Testis (tissue), 3 donors: Measurements from ENCODE around the gene SMYD3. TPM values are rescaled to one million over a fixed set of nuclear protein-coding genes. Genes with fewer than 3 reads are reported as not detected.

Experiments used
- DNase-seq: peaks from one replicate; pipeline ENCODE4 v3.0.0-alpha.2; 2019
- H3K27ac ChIP-seq, 2 donors: fragments of 200-600 bp; sonication (generic); one replicate each; pipeline ENCODE4 v1.5.1; 2019
- H3K27me3 ChIP-seq: fragments of 200-600 bp; sonication (generic); one replicate; pipeline ENCODE4 v1.5.1; 2019
- H3K36me3 ChIP-seq: fragments of 200-600 bp; sonication (generic); one replicate; pipeline ENCODE4 v1.5.1; 2017; ENCODE audit warnings: low read depth; ENCODE audit errors: missing control alignments
- H3K4me1 ChIP-seq: fragments of 200-600 bp; sonication (generic); one replicate; pipeline ENCODE4 v1.5.1; 2019
- H3K4me3 ChIP-seq, 2 donors: fragments of 200-600 bp; sonication (generic); one replicate each; pipeline ENCODE4 v1.5.1; 2017 to 2019
- H3K9me3 ChIP-seq: fragments of 200-600 bp; sonication (generic); one replicate; pipeline ENCODE4 v1.5.1; 2017
- CTCF ChIP-seq, 3 experiments: fragments of 450-650 bp in 2 of 3; fragments of 200-600 bp in 1 of 3; sonication (generic) in 1 of 3; IDR thresholded peaks; one replicate each; pipeline ENCODE4 v1.5.1; 2016 to 2019; ENCODE audit warnings: antibody characterized with exemption in 3 of 3, mild to moderate bottlenecking in 2 of 3, moderate library complexity in 1 of 3
- POLR2A ChIP-seq: fragments of 450-650 bp; IDR thresholded peaks from one replicate; pipeline ENCODE4 v1.6.1; 2017; ENCODE audit warnings: antibody characterized with exemption, mild to moderate bottlenecking, moderate library complexity
- WGBS, 2 donors: methylation state at CpG; one replicate each; pipeline ENCODE4 v1.1.5; 2018; 5-methylcytosine and 5-hydroxymethylcytosine counted together
- intact Hi-C: fragments of 100-400 bp; cut with DNase I; formaldehyde crosslinking; loops from one replicate; pipeline ENCODE4 v1.15.1; 2023; ENCODE audit warnings: low total_unique reads
- polyA plus RNA-seq: library from polyadenylated mRNA; stranded (reverse); fragments of 350-450 nt; fragmentation: Illumina TruSeq; extraction: RNeasy Lipid Tissue Mini Kit (QIAGEN cat#74804); gene quantifications from one replicate; pipeline ENCODE4 v1.2.3, GENCODE V29; 2014; ENCODE audit warnings: low read depth, low replicate concordance; ENCODE audit not compliant: insufficient read depth
- total RNA-seq, 2 donors: library from RNA; depleted of rRNA; stranded (reverse); fragments of >200 nt; gene quantifications; one replicate each; pipeline ENCODE4 v1.2.3, GENCODE V29; 2016

The SMYD3 gene
- total and polyA plus RNA-seq, 3 donors from 2014 or later = 23.0 to 38.8 (median 38.7) TPM

- no peak for TF ChIP-seq POLR2A
- no peak for TF ChIP-seq CTCF (IDR thresholded peaks at IDR 0.05)
- H3K27me3 ChIP-seq = no peaks in the 10 kb centered on the region
- H3K27ac ChIP-seq = no peak overlapping the region
- WGBS, 2 donors = 98% methylated on average over 3 of the region's 3 CpGs
- intact Hi-C loops = no loop called here
- H3K9me3 ChIP-seq = no peaks in the 10 kb centered on the region
- no peaks in the 10 kb centered on the region for H3K4me1 ChIP-seq
- no peak for DNase-seq
- no peak overlapping the region for H3K4me3 ChIP-seq
- no peaks in the 10 kb centered on the region for H3K36me3 ChIP-seq
Observed at GRCh38 chr1:246189126-246189525, 318.0 kb downstream of the SMYD3 start.

- Histone ChIP-seq H3K36me3 (no peaks in the 10 kb centered on the region), H3K27ac (no peak overlapping the region), H3K4me3 (no peak overlapping the region), H3K9me3 (no peaks in the 10 kb centered on the region), H3K4me1 (no peaks in the 10 kb centered on the region), H3K27me3 (no peaks in the 10 kb centered on the region)
- WGBS, 2 donors = 87 to 89% methylated on average over 10 of the region's 10 CpGs
- DNase-seq = no peak
- intact Hi-C loops = no loop called here
- TF ChIP-seq CTCF (IDR thresholded peaks at IDR 0.05) (no peak), POLR2A (no peak)
Observed at GRCh38 chr1:246187834-246188372, 319.2 kb downstream of the SMYD3 start.

- Histone ChIP-seq H3K4me1 (no peaks in the 10 kb centered on the region), H3K27me3 (no peaks in the 10 kb centered on the region), H3K27ac (no peak overlapping the region), H3K36me3 (no peaks in the 10 kb centered on the region), H3K4me3 (no peak overlapping the region), H3K9me3 (no peaks in the 10 kb centered on the region)
- intact Hi-C loops = no loop called here
- WGBS, 2 donors = 80 to 84% methylated on average over 1 of the region's 1 CpG
- no peak for TF ChIP-seq POLR2A
- no peak for TF ChIP-seq CTCF (IDR thresholded peaks at IDR 0.05)
- no peak for DNase-seq
Observed at GRCh38 chr1:246184503-246184902, 322.6 kb downstream of the SMYD3 start.

- Histone ChIP-seq H3K4me3 (no peak overlapping the region), H3K9me3 (no peaks in the 10 kb centered on the region), H3K27ac (no peak overlapping the region), H3K36me3 (no peaks in the 10 kb centered on the region), H3K27me3 (no peaks in the 10 kb centered on the region), H3K4me1 (no peaks in the 10 kb centered on the region)
- intact Hi-C loops = no loop called here
- 62 to 76% methylated on average over 3 of the region's 3 CpGs for WGBS, 2 donors
- DNase-seq = no peak
- no peak for TF ChIP-seq CTCF (IDR thresholded peaks at IDR 0.05)
- TF ChIP-seq POLR2A = no peak
Observed at GRCh38 chr1:246182149-246182851, 324.8 kb downstream of the SMYD3 start.

- Histone ChIP-seq H3K4me3 (no peak overlapping the region), H3K4me1 (peaks cover 5% of the 10 kb centered on the region), H3K27ac (no peak overlapping the region), H3K9me3 (no peaks in the 10 kb centered on the region), H3K36me3 (no peaks in the 10 kb centered on the region), H3K27me3 (no peaks in the 10 kb centered on the region)
- DNase-seq = no peak
- TF ChIP-seq CTCF (IDR thresholded peaks at IDR 0.05) = no peak
- TF ChIP-seq POLR2A = no peak
- intact Hi-C loops = no loop called here
Observed at GRCh38 chr1:246181241-246181640, 325.8 kb downstream of the SMYD3 start.
